Prostate gland (tissue), 2 donors: Measurements from ENCODE around the gene TNFRSF1B.

Source experiments
- CTCF ChIP-seq, 4 experiments: fragments of 200-600 bp in 2 of 4; fragments of 450-650 bp in 2 of 4; sonication (generic) in 2 of 4; IDR thresholded peaks; 1 replicate in 3 of 4; 2 replicates in 1 of 4; pipeline ENCODE4 v1.5.1; 2016 to 2019; ENCODE audit warnings: antibody characterized with exemption in 4 of 4, mild to moderate bottlenecking in 2 of 4, moderate library complexity in 2 of 4
- POLR2A ChIP-seq: fragments of 450-650 bp; IDR thresholded peaks from one replicate; pipeline ENCODE4 v1.6.1; 2016; ENCODE audit warnings: antibody characterized with exemption, mild to moderate bottlenecking
- POLR2AphosphoS5 ChIP-seq: sonication (generic); formaldehyde crosslinking; IDR thresholded peaks from one replicate; pipeline ENCODE4 v1.6.1; 2017; ENCODE audit warnings: antibody characterized with exemption

- TF ChIP-seq CTCF (IDR thresholded peaks at IDR 0.05): no peak
- TF ChIP-seq POLR2A: no peak
- no peak for TF ChIP-seq POLR2AphosphoS5
Measured at GRCh38 chr1:12172042-12172851, 5.5 kb downstream of the TNFRSF1B start.
